CD4-positive, alpha-beta T cell treated with Interleukin-12 subunit alpha and Interleukin-12 subunit beta, for 1 hour (primary cell): Measurements from ENCODE around the gene SHB.

Experiments
- DNase-seq: peaks from one replicate; pipeline ENCODE4 v3.0.0-alpha.2; 2020

The SHB gene

GRCh38 chr9:38068701-38069628 lies at the start of gene SHB:
Gene SHB, minus strand, starts transcription at chr9:38069227. Its CDS starts 582 bp downstream, at chr9:38068645.
- DNase-seq = peak; percentile 87

- DNase-seq = no peak
These were observed 48.6 kb upstream of the SHB start for GRCh38 chr9:38117651-38118050.

- DNase-seq = no peak
These were observed 45.9 kb upstream of the SHB start for GRCh38 chr9:38114905-38115304.

- DNase-seq = no peak
These were observed 43.4 kb upstream of the SHB start for GRCh38 chr9:38112456-38112855.

- DNase-seq = no peak
These were observed 43.0 kb upstream of the SHB start for GRCh38 chr9:38112049-38112448.

- no peak for DNase-seq
These were observed 41.4 kb upstream of the SHB start for GRCh38 chr9:38110476-38110875.

GRCh38 chr9:38109601-38110000 lies 40.6 kb upstream of the SHB start:
- no peak for DNase-seq

GRCh38 chr9:38108326-38108725 lies 39.3 kb upstream of the SHB start:
- no peak for DNase-seq

GRCh38 chr9:38107811-38108304 lies 38.8 kb upstream of the SHB start:
- DNase-seq = no peak

- no peak for DNase-seq
These were observed 38.4 kb upstream of the SHB start for GRCh38 chr9:38107405-38107804.

GRCh38 chr9:38106488-38106887 lies 37.5 kb upstream of the SHB start:
- DNase-seq = no peak

- DNase-seq = no peak
These were observed 34.3 kb upstream of the SHB start for GRCh38 chr9:38103340-38103739.

- no peak for DNase-seq
These were observed 32.4 kb upstream of the SHB start for GRCh38 chr9:38101423-38101822.

- no peak for DNase-seq
These were observed 27.3 kb upstream of the SHB start for GRCh38 chr9:38096238-38096805.

GRCh38 chr9:38094165-38094564 lies 25.1 kb upstream of the SHB start:
- no peak for DNase-seq

- DNase-seq = no peak
These were observed 23.6 kb upstream of the SHB start for GRCh38 chr9:38092656-38093055.

- DNase-seq = no peak
These were observed 23.1 kb upstream of the SHB start for GRCh38 chr9:38092200-38092524.

- DNase-seq = no peak
These were observed 22.5 kb upstream of the SHB start for GRCh38 chr9:38091310-38092199.

- DNase-seq = no peak
These were observed 21.1 kb upstream of the SHB start for GRCh38 chr9:38090170-38090569.

- no peak for DNase-seq
These were observed 20.5 kb upstream of the SHB start for GRCh38 chr9:38089387-38090165.

- peak; percentile 61 for DNase-seq
These were observed 19.2 kb upstream of the SHB start for GRCh38 chr9:38088006-38088925.
